Measurements from ENCODE around the gene TBC1D4.
"Not testable (repeated sequence)": the region's sequence is repeated elsewhere in the genome, so short reads cannot be mapped to it uniquely, and the experiment has no call there.

The TBC1D4 gene

GRCh38 chr13:75263741-75264407, 218.1 kb downstream of the TBC1D4 start:
- DNase-seq = no peak

GRCh38 chr13:75258159-75258782, 223.7 kb downstream of the TBC1D4 start:
- DNase-seq = no peak

GRCh38 chr13:75256922-75257321, 225.0 kb downstream of the TBC1D4 start:
- no peak for DNase-seq

GRCh38 chr13:75255653-75256052, 226.3 kb downstream of the TBC1D4 start:
- DNase-seq = no peak

- DNase-seq = no peak
Observed at GRCh38 chr13:75255147-75255546, 226.8 kb downstream of the TBC1D4 start.

- no peak for DNase-seq
Observed at GRCh38 chr13:75251188-75251587, 230.8 kb downstream of the TBC1D4 start.

- DNase-seq = no peak
Observed at GRCh38 chr13:75250526-75251178, 231.3 kb downstream of the TBC1D4 start.

GRCh38 chr13:75245578-75245977, 236.4 kb downstream of the TBC1D4 start:
- not testable (repeated sequence) for DNase-seq

- not testable (repeated sequence) for DNase-seq
Observed at GRCh38 chr13:75240240-75240639, 241.7 kb downstream of the TBC1D4 start.

- no peak for DNase-seq
Observed at GRCh38 chr13:75236774-75237173, 245.2 kb downstream of the TBC1D4 start.
